Gastrocnemius medialis (tissue), 4 donors: Measurements from ENCODE around the gene HELZ2. TPM values are rescaled to one million over a fixed set of nuclear protein-coding genes. Genes with fewer than 3 reads are reported as not detected.

ENCODE experiments used
- ATAC-seq, 2 donors: fragments of 150-250 bp; one replicate each; pipeline ENCODE4 v1.9.1; 2016
- DNase-seq, 2 donors: peaks; one replicate each; pipeline ENCODE4 v3.0.0-alpha.2; 2019
- H3K27ac ChIP-seq, 4 donors: fragments of 200-600 bp; sonication (generic); 1 replicate in 1 of 4; 2 replicates in 3 of 4; pipeline ENCODE4 v1.5.1; 2016 to 2018; ENCODE audit warnings: mild to moderate bottlenecking in 2 of 4, moderate library complexity in 1 of 4
- H3K27me3 ChIP-seq, 3 donors: fragments of 200-600 bp; sonication (generic) in 2 of 3; 1 replicate in 1 of 3; 2 replicates in 2 of 3; pipeline versions ENCODE4 v1.5.1 to v1.6.0; 2016 to 2019; ENCODE audit warnings: mild to moderate bottlenecking in 1 of 3, moderate library complexity in 1 of 3
- H3K36me3 ChIP-seq, 2 donors: fragments of 200-600 bp; sonication (generic) in 1 of 2; one replicate each; pipeline ENCODE4 v1.5.1; 2017 to 2018
- H3K4me1 ChIP-seq, 2 donors: fragments of 200-600 bp; sonication (generic) in 1 of 2; one replicate each; pipeline ENCODE4 v1.5.1; 2016 to 2017; ENCODE audit warnings: mild to moderate bottlenecking in 2 of 2
- H3K4me3 ChIP-seq, 4 donors: fragments of 200-600 bp; sonication (generic) in 3 of 4; 1 replicate in 1 of 4; 2 replicates in 3 of 4; pipeline ENCODE4 v1.5.1; 2016 to 2019; ENCODE audit warnings: mild to moderate bottlenecking in 2 of 4
- H3K9me3 ChIP-seq, 3 donors: fragments of 200-600 bp; sonication (generic) in 2 of 3; 1 replicate in 1 of 3; 2 replicates in 2 of 3; pipeline ENCODE4 v1.5.1; 2016 to 2019
- CTCF ChIP-seq, 5 experiments: fragments of 450-650 bp in 3 of 5; fragments of 200-600 bp in 2 of 5; sonication (generic) in 2 of 5; IDR thresholded peaks in 4 of 5; conservative IDR thresholded peaks in 1 of 5; 1 replicate in 4 of 5; 2 replicates in 1 of 5; pipeline ENCODE4 v1.5.1; 2016 to 2019; ENCODE audit warnings: antibody characterized with exemption in 5 of 5, mild to moderate bottlenecking in 3 of 5, moderate library complexity in 3 of 5
- POLR2A ChIP-seq, 2 donors: fragments of 450-650 bp; IDR thresholded peaks; one replicate each; pipeline ENCODE4 v1.6.1; 2017; ENCODE audit warnings: antibody characterized with exemption in 2 of 2, mild to moderate bottlenecking in 2 of 2, moderate library complexity in 2 of 2
- in situ Hi-C, 4 donors: fragments of 200-750 bp; cut with MboI; loops; one replicate each; pipeline versions ENCODE4 v1.15.0 to v1.8.0; 2017; ENCODE audit warnings: low sequenced_read_pairs in 4 of 4
- intact Hi-C: fragments of 100-400 bp; cut with DNase I; formaldehyde crosslinking; loops from one replicate; pipeline ENCODE4 v1.15.1; 2023; ENCODE audit warnings: low total_unique reads
- total RNA-seq, 4 donors: library from RNA; depleted of rRNA; stranded (reverse); fragments of >200 nt; gene quantifications; one replicate each; pipeline versions ENCODE4 v1.1.0 to v1.2.3, GENCODE V29; 2016

The HELZ2 gene
- total RNA-seq, 4 donors from 2014 or later = 1.7 to 6.2 (median 3.6) TPM

DNA sequence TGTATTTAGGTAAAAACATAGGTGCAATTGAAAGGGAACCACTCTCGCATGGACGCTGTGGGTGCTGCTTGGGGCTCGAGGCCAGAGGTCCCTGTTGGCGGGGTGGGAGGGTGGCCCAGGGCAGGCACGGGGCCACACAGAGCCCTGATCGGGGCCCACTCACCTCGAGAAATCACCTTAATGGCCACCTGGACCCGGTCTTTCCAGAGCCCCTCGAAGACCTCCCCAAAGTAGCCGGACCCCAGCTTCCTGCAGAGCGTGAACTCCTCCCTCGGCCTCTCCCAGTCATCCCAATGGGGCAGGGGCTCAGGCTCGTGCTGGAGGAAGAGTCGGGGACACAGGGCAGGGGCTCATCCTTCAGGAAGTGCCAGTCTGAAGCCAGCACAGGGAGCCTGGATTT is 40.7 kb downstream of the HELZ2 start:
- intact Hi-C loops = no loop called here
- no peaks in the 10 kb centered on the region for H3K36me3 ChIP-seq
- in situ Hi-C loops = loop anchor here in 1 of 4 donors (25.0 kb wide), 1 partner anchor 104 kb away; the partner anchor contains the start of gene GMEB2
- ATAC-seq (no peak), DNase-seq (no peak)
- H3K9me3 ChIP-seq = no peaks in the 10 kb centered on the region
- H3K27me3 ChIP-seq = peaks cover 45 to 55% (median 45%) of the 10 kb centered on the region in 3 donors
- no peak overlapping the region for H3K4me3 ChIP-seq
- no peak for TF ChIP-seq POLR2A (IDR thresholded peaks at IDR 0.05)
- no peak for TF ChIP-seq CTCF (IDR thresholded peaks at IDR 0.05 in 4 of 5, conservative IDR thresholded peaks at IDR 0.05 in 1 of 5)
- H3K27ac ChIP-seq = no peak overlapping the region
- peaks cover 0 to 4% of the 10 kb centered on the region in 2 donors for H3K4me1 ChIP-seq

DNA sequence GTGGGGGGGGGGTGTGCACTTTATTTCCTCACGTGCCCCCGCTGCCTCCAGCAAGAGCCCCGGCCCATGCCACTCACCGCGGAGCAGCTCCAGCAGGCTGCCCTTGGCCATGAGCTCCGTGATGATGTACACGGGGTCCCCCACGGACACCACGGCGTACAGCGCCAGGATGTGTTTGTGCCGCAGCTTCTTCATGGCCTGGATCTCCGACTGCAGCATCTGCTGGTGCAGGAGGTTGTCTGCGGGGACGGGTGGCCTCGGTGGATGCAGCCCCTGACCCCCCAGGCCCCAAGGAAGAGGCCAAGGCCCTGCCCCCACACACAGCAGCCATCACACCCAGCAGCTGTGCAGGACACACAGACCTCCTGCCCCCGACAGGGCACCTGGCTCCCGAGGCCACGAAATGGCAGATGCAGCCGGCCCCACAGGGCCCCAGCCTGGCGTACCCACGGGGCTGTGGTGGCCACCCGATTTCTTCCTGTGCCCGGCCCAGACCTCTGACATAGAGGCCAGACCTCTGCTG is 41.5 kb downstream of the HELZ2 start:
- TF ChIP-seq POLR2A (IDR thresholded peaks at IDR 0.05) (no peak), CTCF (IDR thresholded peaks at IDR 0.05 in 4 of 5, conservative IDR thresholded peaks at IDR 0.05 in 1 of 5) (no peak)
- DNase-seq (no peak), ATAC-seq (no peak)
- intact Hi-C loops = no loop called here
- Histone ChIP-seq H3K4me3 (no peak overlapping the region), H3K9me3 (no peaks in the 10 kb centered on the region), H3K27ac (no peak overlapping the region), H3K27me3 (peaks cover 45 to 55% (median 45%) of the 10 kb centered on the region in 3 donors), H3K4me1 (no peaks in the 10 kb centered on the region), H3K36me3 (no peaks in the 10 kb centered on the region)
- in situ Hi-C loops = loop anchor here in 1 of 4 donors (25.0 kb wide), 1 partner anchor 105 kb away; the partner anchor contains the start of gene GMEB2

GRCh38 chr20:63531686-63532448 is 42.2 kb downstream of the HELZ2 start:
- no peak for DNase-seq
- H3K27me3 ChIP-seq = peaks cover 41 to 54% (median 44%) of the 10 kb centered on the region in 3 donors
- no peaks in the 10 kb centered on the region for H3K4me1 ChIP-seq
- no peaks in the 10 kb centered on the region for H3K9me3 ChIP-seq
- in situ Hi-C loops = loop anchor here in 1 of 4 donors (25.0 kb wide), 1 partner anchor 105 kb away; the partner anchor contains the start of gene GMEB2
- no peak for ATAC-seq
- TF ChIP-seq CTCF (IDR thresholded peaks at IDR 0.05 in 4 of 5, conservative IDR thresholded peaks at IDR 0.05 in 1 of 5) = no peak
- TF ChIP-seq POLR2A (IDR thresholded peaks at IDR 0.05) = no peak
- intact Hi-C loops = no loop called here
- no peak overlapping the region for H3K4me3 ChIP-seq
- no peak overlapping the region for H3K27ac ChIP-seq
- no peaks in the 10 kb centered on the region for H3K36me3 ChIP-seq

GRCh38 chr20:63530788-63531160 is 43.3 kb downstream of the HELZ2 start:
- intact Hi-C loops (no loop called here), in situ Hi-C loops (loop anchor here in 1 of 4 donors (25.0 kb wide), 1 partner anchor 107 kb away; the partner anchor contains the start of gene GMEB2)
- DNase-seq (no peak), ATAC-seq (no peak)
- H3K27me3 ChIP-seq = peaks cover 35 to 46% (median 41%) of the 10 kb centered on the region in 3 donors
- H3K27ac ChIP-seq = no peak overlapping the region
- H3K4me3 ChIP-seq = no peak overlapping the region
- H3K4me1 ChIP-seq = no peaks in the 10 kb centered on the region
- H3K9me3 ChIP-seq = no peaks in the 10 kb centered on the region
- no peaks in the 10 kb centered on the region for H3K36me3 ChIP-seq
- TF ChIP-seq POLR2A (IDR thresholded peaks at IDR 0.05) (no peak), CTCF (IDR thresholded peaks at IDR 0.05 in 4 of 5, conservative IDR thresholded peaks at IDR 0.05 in 1 of 5) (no peak)
